OCI-LY7 (cell line): ENCODE results near the gene AMOTL2.

ENCODE experiments used
- CTCF ChIP-seq: fragments of 200-600 bp; sonication (generic); conservative IDR thresholded peaks from 2 replicates; pipeline ENCODE4 v1.5.1; 2014; ENCODE audit warnings: mild to moderate bottlenecking, antibody characterized with exemption, low read length, moderate library complexity, mixed read lengths
- EZH2phosphoT487 ChIP-seq: fragments of 200-600 bp; sonication (generic); IDR thresholded peaks from 2 replicates; pipeline ENCODE4 v1.6.1; 2018; ENCODE audit warnings: low read depth, borderline replicate concordance, mild to moderate bottlenecking, mixed run types, antibody characterized with exemption, low read length, moderate library complexity, mixed read lengths

- no peak for TF ChIP-seq CTCF
- TF ChIP-seq EZH2phosphoT487: no peak
Measured at GRCh38 chr3:134366221-134366927, 7.9 kb downstream of the AMOTL2 start.
